ENCODE results near the gene CHRM1.

CHRM1 gene

DNA sequence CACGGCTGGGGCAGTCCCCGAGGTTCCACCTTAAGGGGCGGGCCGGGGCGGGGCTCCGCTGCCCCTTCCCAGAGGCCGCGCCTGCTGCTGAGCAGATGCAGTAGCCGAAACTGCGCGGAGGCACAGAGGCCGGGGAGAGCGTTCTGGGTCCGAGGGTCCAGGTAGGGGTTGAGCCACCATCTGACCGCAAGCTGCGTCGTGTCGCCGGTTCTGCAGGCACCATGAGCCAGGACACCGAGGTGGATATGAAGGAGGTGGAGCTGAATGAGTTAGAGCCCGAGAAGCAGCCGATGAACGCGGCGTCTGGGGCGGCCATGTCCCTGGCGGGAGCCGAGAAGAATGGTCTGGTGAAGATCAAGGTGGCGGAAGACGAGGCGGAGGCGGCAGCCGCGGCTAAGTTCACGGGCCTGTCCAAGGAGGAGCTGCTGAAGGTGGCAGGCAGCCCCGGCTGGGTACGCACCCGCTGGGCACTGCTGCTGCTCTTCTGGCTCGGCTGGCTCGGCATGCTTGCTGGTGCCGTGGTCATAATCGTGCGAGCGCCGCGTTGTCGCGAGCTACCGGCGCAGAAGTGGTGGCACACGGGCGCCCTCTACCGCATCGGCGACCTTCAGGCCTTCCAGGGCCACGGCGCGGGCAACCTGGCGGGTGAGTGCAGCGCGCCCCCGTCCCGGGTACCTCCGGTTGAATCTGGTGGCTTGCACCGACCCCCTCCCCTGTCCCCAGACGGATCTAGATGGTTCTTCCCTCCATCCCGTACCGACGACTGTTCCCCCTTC, 40.2 kb downstream of the CHRM1 start, which contains the start of gene SLC3A2 (continued):
- no peak for TF ChIP-seq ZNF776 (tag by site-specific recombination; IDR thresholded peaks at IDR 0.05; ENCODE audit: borderline replicate concordance)
- TF ChIP-seq ZNF501 (tag by site-specific recombination; IDR thresholded peaks at IDR 0.05) = peak; percentile 96
- no peak; the same call in 1 of the 2 replicates for TF ChIP-seq ZNF146 (tag by site-specific recombination; IDR thresholded peaks at IDR 0.05)
- no peak for TF ChIP-seq ZNF610 (tag by site-specific recombination; IDR thresholded peaks at IDR 0.05; ENCODE audit: borderline replicate concordance)
- TF ChIP-seq, protein P1, sequence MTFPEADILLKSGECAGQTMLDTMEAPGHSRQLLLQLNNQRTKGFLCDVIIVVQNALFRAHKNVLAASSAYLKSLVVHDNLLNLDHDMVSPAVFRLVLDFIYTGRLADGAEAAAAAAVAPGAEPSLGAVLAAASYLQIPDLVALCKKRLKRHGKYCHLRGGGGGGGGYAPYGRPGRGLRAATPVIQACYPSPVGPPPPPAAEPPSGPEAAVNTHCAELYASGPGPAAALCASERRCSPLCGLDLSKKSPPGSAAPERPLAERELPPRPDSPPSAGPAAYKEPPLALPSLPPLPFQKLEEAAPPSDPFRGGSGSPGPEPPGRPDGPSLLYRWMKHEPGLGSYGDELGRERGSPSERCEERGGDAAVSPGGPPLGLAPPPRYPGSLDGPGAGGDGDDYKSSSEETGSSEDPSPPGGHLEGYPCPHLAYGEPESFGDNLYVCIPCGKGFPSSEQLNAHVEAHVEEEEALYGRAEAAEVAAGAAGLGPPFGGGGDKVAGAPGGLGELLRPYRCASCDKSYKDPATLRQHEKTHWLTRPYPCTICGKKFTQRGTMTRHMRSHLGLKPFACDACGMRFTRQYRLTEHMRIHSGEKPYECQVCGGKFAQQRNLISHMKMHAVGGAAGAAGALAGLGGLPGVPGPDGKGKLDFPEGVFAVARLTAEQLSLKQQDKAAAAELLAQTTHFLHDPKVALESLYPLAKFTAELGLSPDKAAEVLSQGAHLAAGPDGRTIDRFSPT (tag by site-specific recombination; IDR thresholded peaks at IDR 0.05) = peak; percentile 97
- TF ChIP-seq IKZF3 (tag by site-specific recombination; IDR thresholded peaks at IDR 0.05) = no peak
- no peak for TF ChIP-seq ZNF221 (tag by site-specific recombination; IDR thresholded peaks at IDR 0.05; ENCODE audit: borderline replicate concordance)
- no peak for TF ChIP-seq HOXA7 (CRISPR knock-in tag; IDR thresholded peaks at IDR 0.05; ENCODE audit: borderline replicate concordance)
- TF ChIP-seq ZNF24 (tag by site-specific recombination; IDR thresholded peaks at IDR 0.05) = peak; percentile 53; the same call in 1 of the 2 replicates
- no peak for TF ChIP-seq ZNF174 (tag by site-specific recombination; IDR thresholded peaks at IDR 0.05)
- TF ChIP-seq, protein P2, sequence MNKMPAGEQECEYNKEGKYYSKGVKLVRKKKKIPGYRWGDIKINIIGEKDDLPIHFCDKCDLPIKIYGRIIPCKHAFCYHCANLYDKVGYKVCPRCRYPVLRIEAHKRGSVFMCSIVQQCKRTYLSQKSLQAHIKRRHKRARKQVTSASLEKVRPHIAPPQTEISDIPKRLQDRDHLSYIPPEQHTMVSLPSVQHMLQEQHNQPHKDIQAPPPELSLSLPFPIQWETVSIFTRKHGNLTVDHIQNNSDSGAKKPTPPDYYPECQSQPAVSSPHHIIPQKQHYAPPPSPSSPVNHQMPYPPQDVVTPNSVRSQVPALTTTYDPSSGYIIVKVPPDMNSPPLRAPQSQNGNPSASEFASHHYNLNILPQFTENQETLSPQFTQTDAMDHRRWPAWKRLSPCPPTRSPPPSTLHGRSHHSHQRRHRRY (tag by site-specific recombination; IDR thresholded peaks at IDR 0.05) = no peak; the same call in 1 of the 2 replicates
- TF ChIP-seq, protein P3, sequence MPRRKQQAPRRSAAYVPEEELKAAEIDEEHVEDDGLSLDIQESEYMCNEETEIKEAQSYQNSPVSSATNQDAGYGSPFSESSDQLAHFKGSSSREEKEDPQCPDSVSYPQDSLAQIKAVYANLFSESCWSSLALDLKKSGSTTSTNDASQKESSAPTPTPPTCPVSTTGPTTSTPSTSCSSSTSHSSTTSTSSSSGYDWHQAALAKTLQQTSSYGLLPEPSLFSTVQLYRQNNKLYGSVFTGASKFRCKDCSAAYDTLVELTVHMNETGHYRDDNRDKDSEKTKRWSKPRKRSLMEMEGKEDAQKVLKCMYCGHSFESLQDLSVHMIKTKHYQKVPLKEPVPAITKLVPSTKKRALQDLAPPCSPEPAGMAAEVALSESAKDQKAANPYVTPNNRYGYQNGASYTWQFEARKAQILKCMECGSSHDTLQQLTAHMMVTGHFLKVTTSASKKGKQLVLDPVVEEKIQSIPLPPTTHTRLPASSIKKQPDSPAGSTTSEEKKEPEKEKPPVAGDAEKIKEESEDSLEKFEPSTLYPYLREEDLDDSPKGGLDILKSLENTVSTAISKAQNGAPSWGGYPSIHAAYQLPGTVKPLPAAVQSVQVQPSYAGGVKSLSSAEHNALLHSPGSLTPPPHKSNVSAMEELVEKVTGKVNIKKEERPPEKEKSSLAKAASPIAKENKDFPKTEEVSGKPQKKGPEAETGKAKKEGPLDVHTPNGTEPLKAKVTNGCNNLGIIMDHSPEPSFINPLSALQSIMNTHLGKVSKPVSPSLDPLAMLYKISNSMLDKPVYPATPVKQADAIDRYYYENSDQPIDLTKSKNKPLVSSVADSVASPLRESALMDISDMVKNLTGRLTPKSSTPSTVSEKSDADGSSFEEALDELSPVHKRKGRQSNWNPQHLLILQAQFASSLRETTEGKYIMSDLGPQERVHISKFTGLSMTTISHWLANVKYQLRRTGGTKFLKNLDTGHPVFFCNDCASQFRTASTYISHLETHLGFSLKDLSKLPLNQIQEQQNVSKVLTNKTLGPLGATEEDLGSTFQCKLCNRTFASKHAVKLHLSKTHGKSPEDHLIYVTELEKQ (tag by site-specific recombination; IDR thresholded peaks at IDR 0.05; ENCODE audit: borderline replicate concordance) = no peak; the same call in 1 of the 2 replicates
- TF ChIP-seq SP3 (tag by site-specific recombination; IDR thresholded peaks at IDR 0.05) = peak; percentile 89
- TF ChIP-seq, protein P4, sequence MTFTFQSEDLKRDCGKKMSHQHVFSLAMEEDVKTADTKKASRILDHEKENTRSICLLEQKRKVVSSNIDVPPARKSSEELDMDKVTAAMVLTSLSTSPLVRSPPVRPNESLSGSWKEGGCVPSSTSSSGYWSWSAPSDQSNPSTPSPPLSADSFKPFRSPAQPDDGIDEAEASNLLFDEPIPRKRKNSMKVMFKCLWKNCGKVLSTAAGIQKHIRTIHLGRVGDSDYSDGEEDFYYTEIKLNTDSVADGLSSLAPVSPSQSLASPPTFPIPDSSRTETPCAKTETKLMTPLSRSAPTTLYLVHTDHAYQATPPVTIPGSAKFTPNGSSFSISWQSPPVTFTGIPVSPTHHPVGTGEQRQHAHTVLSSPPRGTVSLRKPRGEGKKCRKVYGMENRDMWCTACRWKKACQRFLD (tag by site-specific recombination; IDR thresholded peaks at IDR 0.05) = no peak
- TF ChIP-seq FEZF1 (tag by site-specific recombination; IDR thresholded peaks at IDR 0.05) = no peak
- no peak for TF ChIP-seq ZNF707 (tag by site-specific recombination; IDR thresholded peaks at IDR 0.05)
- no peak for TF ChIP-seq ZNF423 (tag by site-specific recombination; IDR thresholded peaks at IDR 0.05)
- no peak for TF ChIP-seq MYNN (tag by site-specific recombination; IDR thresholded peaks at IDR 0.05; ENCODE audit: borderline replicate concordance)
- no peak for TF ChIP-seq ZNF677 (tag by site-specific recombination; IDR thresholded peaks at IDR 0.05)
- no peak for TF ChIP-seq ZNF248 (tag by site-specific recombination; IDR thresholded peaks at IDR 0.05)
- TF ChIP-seq ZNF747 (tag by site-specific recombination; IDR thresholded peaks at IDR 0.05) = no peak
- no peak for TF ChIP-seq PRDM1 (tag by site-specific recombination; IDR thresholded peaks at IDR 0.05)
- TF ChIP-seq KLF9 (tag by site-specific recombination; IDR thresholded peaks at IDR 0.05; ENCODE audit: low read depth) = peak; percentile 75
- peak; percentile 68; the same call in 1 of the 2 replicates for TF ChIP-seq ZBTB48 (tag by site-specific recombination; IDR thresholded peaks at IDR 0.05)
- TF ChIP-seq, protein P5, sequence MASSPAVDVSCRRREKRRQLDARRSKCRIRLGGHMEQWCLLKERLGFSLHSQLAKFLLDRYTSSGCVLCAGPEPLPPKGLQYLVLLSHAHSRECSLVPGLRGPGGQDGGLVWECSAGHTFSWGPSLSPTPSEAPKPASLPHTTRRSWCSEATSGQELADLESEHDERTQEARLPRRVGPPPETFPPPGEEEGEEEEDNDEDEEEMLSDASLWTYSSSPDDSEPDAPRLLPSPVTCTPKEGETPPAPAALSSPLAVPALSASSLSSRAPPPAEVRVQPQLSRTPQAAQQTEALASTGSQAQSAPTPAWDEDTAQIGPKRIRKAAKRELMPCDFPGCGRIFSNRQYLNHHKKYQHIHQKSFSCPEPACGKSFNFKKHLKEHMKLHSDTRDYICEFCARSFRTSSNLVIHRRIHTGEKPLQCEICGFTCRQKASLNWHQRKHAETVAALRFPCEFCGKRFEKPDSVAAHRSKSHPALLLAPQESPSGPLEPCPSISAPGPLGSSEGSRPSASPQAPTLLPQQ (tag by site-specific recombination; IDR thresholded peaks at IDR 0.05) = peak; percentile 48; the same call in 1 of the 2 replicates
- TF ChIP-seq REPIN1 (tag by site-specific recombination; IDR thresholded peaks at IDR 0.05; ENCODE audit: low read depth) = no peak
- TF ChIP-seq ZNF596 (tag by site-specific recombination; IDR thresholded peaks at IDR 0.05) = no peak
- TF ChIP-seq ZNF654 (tag by site-specific recombination; IDR thresholded peaks at IDR 0.05; ENCODE audit: low read depth) = peak; percentile 16; the same call in 1 of the 2 replicates
